Urinary bladder (tissue), 4 donors: ENCODE measurements around the gene CABP4. TPM values are rescaled to one million over a fixed set of nuclear protein-coding genes. Genes with fewer than 3 reads are reported as not detected.
A peak's percentile ranks its signal among the peaks of the same experiment; 100 is the strongest.
"Not testable (repeated sequence)": the region's sequence is repeated elsewhere in the genome, so short reads cannot be mapped to it uniquely, and the experiment has no call there.

ENCODE experiments used
- DNase-seq: peaks from one replicate; pipeline ENCODE4 v3.0.0-alpha.2; 2015; ENCODE audit errors: extremely low spot score
- H3K27ac ChIP-seq: one replicate; pipeline ENCODE4 v1.5.1; 2013; ENCODE audit warnings: low read depth, mild to moderate bottlenecking, moderate library complexity
- H3K36me3 ChIP-seq: one replicate; pipeline ENCODE4 v1.6.1; 2013; ENCODE audit warnings: mild to moderate bottlenecking, moderate library complexity; ENCODE audit not compliant: insufficient read depth
- H3K4me1 ChIP-seq: one replicate; pipeline ENCODE4 v1.6.1; 2013; ENCODE audit warnings: mild to moderate bottlenecking, moderate library complexity; ENCODE audit not compliant: insufficient read depth
- H3K4me3 ChIP-seq: one replicate; pipeline ENCODE4 v1.5.1; 2013; ENCODE audit warnings: low read depth, low read length
- WGBS: extraction: QIAGEN DNeasy Blood & Tissue Kit; methylation state at CpG from one replicate; pipeline ENCODE4 v1.1.7; 2013; 5-methylcytosine and 5-hydroxymethylcytosine counted together
- polyA plus RNA-seq: library from polyadenylated mRNA; stranded (reverse); fragments of 200-250 nt; gene quantifications from one replicate; pipeline ENCODE4 v1.2.3, GENCODE V29; 2013
- total RNA-seq: library from RNA; depleted of rRNA; stranded (reverse); fragments of >200 nt; gene quantifications from one replicate; pipeline ENCODE4 v1.2.3, GENCODE V29; 2014
- donor health status: healthy with polysubstance abuse.
- donor health status: healthy.

Gene CABP4
- total and polyA plus RNA-seq, 2 donors, result 0.26 to 0.96 TPM

DNA sequence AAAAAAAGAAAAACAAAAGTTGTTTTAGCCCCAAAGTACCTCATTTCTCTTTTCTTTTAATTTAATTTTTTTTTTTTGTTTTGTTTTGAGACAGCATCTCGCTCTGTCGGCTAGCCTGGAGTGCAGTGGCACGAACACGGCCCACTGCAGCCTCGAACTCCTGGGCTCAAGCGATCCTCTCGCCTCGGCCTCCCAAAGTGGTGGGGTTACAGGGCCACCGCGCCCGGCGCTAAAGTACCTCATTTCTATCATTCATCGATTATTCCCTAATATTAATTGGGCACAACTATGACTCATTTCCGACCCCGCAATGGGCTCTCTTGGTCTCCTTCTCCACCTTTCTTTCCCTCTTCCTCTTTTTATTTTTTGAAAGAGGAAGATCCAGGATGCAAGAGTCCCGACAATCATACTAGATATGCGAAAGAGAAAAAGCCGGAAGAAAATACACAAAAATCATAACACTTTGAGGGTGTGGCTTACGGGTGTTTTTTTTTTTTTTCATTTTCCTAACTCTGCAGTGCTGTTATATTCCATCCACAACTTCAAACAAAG is 27.2 kb downstream of the CABP4 start:
- H3K4me3 ChIP-seq, result peak overlapping the region; percentile 32
- WGBS, result 43% methylated on average over 19 of the region's 19 CpGs
- H3K36me3 ChIP-seq, result no peaks in the 10 kb centered on the region

GRCh38 chr11:67482827-67483798 is 28.0 kb downstream of the CABP4 start, which contains the start of gene AIP:
AIP (plus strand) TSS chr11:67483026; CDS start chr11:67483159, 133 bp downstream.
- H3K4me3 ChIP-seq, result peak within 1 kb of the TSS; percentile 32
- no peaks in the 10 kb centered on the region for H3K4me1 ChIP-seq
- 8% methylated on average over 60 of the region's 60 CpGs for WGBS
- peak within 1 kb of the TSS; percentile 65 for H3K27ac ChIP-seq
- DNase-seq, result peak; percentile 98
- no peaks in the 10 kb centered on the region for H3K36me3 ChIP-seq

More for the DNA sequence above, 27.2 kb downstream of the CABP4 start:
- H3K4me1 ChIP-seq, result no peaks in the 10 kb centered on the region
- H3K27ac ChIP-seq, result peak overlapping the region; percentile 65
- no peak for DNase-seq

DNA sequence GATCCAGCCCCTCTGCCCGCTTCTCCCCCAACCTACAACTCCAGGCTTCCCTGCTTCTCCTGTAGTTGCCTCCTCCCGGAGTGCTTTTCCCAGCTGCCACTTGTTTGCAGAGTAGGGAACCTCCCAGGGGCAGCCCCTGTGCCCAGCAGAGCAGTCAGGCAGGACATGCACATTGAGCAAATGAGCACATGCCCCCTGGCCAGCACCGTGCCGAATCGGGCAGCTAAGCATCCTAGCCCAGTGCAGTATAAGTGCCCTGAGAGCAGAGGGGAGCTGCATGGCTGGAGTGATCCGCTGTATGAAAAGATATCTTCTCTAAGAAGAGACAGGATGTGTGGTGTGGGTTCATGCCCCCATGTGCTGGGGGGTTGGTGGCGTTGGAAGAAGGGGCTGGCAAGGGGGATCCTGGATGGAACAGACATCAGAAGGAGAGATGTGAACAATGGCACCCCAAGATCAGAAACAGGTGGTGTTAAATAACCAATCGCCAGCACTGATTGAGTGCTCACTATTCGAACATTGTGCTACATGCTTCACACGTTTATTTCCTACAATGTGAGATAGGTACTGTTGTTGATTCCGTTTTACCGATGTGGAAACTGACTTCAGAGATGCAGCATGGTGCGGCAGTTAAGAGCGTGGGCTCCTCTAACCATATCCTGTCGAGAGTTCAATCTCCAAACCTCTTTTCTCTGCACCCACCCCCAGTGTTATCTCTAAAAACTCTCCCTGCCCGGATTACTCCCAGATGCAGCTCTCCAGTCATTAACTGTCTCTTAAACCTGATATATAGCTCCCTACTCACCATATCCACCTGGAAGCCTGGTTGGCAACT is 28.9 kb downstream of the CABP4 start:
- 83% methylated on average over 16 of the region's 16 CpGs for WGBS
- no peak for DNase-seq
- Histone ChIP-seq H3K27ac (no peak overlapping the region), H3K36me3 (no peaks in the 10 kb centered on the region), H3K4me1 (no peaks in the 10 kb centered on the region), H3K4me3 (peak overlapping the region; percentile 32)

DNA sequence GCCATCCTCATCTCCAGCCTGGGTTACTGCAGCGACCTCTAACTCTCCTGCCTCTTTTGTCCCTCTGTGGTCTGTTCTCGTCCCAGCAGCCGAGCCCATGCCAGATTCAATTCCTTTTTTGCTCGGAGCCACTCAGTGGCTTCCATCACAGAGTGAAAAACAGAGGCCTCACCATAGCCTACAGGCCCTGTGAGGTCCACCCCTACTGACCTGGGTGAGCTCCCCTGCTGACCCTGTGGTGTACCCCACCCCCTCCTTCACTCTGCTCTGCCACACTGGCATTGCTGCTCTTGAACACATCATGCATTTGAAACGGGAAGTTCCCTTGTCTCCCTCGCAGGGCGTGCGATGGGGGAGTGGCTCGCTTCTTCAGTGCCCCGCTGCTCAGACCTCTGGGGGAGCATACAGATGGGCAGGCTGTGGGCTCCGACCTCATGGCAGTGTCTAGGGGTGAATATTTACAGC is 29.7 kb downstream of the CABP4 start:
- DNase-seq, result no peak
- H3K36me3 ChIP-seq, result no peaks in the 10 kb centered on the region
- WGBS, result 70% methylated on average over 11 of the region's 11 CpGs
- no peaks in the 10 kb centered on the region for H3K4me1 ChIP-seq
- H3K27ac ChIP-seq, result no peak overlapping the region
- H3K4me3 ChIP-seq, result no peak overlapping the region

DNA sequence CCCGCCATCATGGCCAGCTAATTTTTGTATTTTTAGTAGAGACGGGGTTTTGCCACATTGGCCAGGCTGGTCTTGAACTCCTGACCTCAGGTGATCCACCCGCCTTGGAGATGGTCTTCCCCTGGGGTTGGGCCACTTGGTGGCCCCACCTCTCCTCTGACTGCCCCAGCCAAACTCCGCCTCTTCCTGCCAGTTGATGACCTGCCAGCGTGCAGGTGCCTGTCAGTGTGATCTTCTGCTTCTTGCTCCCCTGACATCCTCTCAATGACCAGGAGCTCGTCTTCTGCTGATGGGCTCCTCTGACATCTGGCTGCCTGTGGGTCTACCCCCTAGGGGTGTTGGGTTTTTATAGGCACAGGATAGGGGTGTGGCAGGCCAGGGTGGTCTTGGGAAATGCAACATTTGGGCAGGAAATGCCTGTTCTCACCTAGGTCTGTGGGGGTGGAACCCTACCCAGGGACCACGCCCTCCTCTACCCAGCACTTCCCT is 30.8 kb downstream of the CABP4 start:
- DNase-seq, result not testable (repeated sequence)

GRCh38 chr11:67486481-67487195 is 31.5 kb downstream of the CABP4 start:
- H3K36me3 ChIP-seq, result no peaks in the 10 kb centered on the region
- WGBS, result 88% methylated on average over 20 of the region's 20 CpGs
- H3K27ac ChIP-seq, result no peak overlapping the region
- no peaks in the 10 kb centered on the region for H3K4me1 ChIP-seq
- H3K4me3 ChIP-seq, result no peak overlapping the region
- DNase-seq, result no peak

More for the DNA sequence above, 30.8 kb downstream of the CABP4 start:
- not testable (repeated sequence) for H3K4me3 ChIP-seq, H3K4me1 ChIP-seq, H3K36me3 ChIP-seq, H3K27ac ChIP-seq
- 80% methylated on average over 7 of the region's 7 CpGs for WGBS

GRCh38 chr11:67489203-67489884 is 34.2 kb downstream of the CABP4 start:
- WGBS, result 88% methylated on average over 25 of the region's 25 CpGs
- no peak for DNase-seq
- peaks cover 5% of the 10 kb centered on the region for H3K36me3 ChIP-seq
- no peak overlapping the region for H3K4me3 ChIP-seq
- no peaks in the 10 kb centered on the region for H3K4me1 ChIP-seq
- no peak overlapping the region for H3K27ac ChIP-seq

- Histone ChIP-seq H3K4me3 (no peak overlapping the region), H3K36me3 (peaks cover 5% of the 10 kb centered on the region), H3K27ac (no peak overlapping the region), H3K4me1 (no peaks in the 10 kb centered on the region)
- 86% methylated on average over 23 of the region's 23 CpGs for WGBS
- DNase-seq, result no peak
Observed at GRCh38 chr11:67489885-67490726, 35.0 kb downstream of the CABP4 start.

DNA sequence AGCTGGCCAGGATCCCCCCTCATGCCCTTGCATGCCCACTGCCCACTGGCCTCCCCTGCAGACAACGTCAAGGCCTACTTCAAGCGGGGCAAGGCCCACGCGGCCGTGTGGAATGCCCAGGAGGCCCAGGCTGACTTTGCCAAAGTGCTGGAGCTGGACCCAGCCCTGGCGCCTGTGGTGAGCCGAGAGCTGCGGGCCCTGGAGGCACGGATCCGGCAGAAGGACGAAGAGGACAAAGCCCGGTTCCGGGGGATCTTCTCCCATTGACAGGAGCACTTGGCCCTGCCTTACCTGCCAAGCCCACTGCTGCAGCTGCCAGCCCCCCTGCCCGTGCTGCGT is 35.5 kb downstream of the CABP4 start:
- WGBS, result 78% methylated on average over 15 of the region's 15 CpGs
- Histone ChIP-seq H3K4me3 (no peak overlapping the region), H3K36me3 (peaks cover 5% of the 10 kb centered on the region), H3K27ac (no peak overlapping the region), H3K4me1 (no peaks in the 10 kb centered on the region)
- DNase-seq, result no peak

DNA sequence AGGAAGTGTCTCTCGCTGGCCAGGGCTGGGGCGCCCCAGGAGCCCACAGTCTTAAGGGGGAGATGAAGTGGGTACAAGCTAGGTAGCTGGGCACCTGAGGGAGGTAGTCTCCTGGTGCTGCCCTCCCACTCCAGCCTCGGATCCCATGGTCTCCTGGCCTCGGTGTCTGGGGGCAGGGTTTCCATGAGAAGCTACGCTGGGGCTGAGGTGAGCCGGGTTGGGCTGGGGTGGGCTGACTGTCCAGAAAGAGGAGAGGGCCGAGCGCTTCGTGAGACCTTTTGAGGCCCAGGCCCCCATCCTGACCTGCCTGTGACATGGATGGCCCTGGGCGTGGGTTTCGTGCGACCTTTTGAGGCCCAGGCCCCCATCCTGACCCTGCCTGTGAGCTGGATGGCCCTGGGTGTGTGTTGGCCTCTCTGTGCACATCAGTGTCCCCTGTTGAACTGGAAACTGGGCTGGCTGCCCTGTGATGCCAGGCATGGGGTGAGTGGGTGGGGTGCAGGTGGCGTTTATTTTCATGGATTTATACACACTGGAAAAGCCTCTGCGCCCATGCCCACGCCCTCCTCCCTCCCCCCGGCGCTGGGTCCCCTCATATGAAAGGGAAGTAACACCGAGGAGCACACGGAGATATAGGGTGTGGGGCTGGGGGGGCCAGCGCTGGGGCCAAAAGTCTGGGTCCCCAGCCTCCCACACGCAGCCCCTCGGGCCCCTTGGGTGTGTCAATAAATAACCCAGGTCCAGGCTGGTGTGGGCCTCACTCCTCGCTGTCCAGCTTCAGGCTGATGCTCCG is 36.3 kb downstream of the CABP4 start:
- no peak overlapping the region for H3K27ac ChIP-seq
- DNase-seq, result no peak
- 82% methylated on average over 24 of the region's 24 CpGs for WGBS
- H3K36me3 ChIP-seq, result peaks cover 5% of the 10 kb centered on the region
- no peak overlapping the region for H3K4me3 ChIP-seq
- no peaks in the 10 kb centered on the region for H3K4me1 ChIP-seq

GRCh38 chr11:67492069-67492727 is 37.0 kb downstream of the CABP4 start:
- no peak for DNase-seq
- H3K27ac ChIP-seq, result no peak overlapping the region
- peaks cover 5% of the 10 kb centered on the region for H3K36me3 ChIP-seq
- WGBS, result 82% methylated on average over 19 of the region's 19 CpGs
- H3K4me1 ChIP-seq, result no peaks in the 10 kb centered on the region
- H3K4me3 ChIP-seq, result no peak overlapping the region
